HCT116 (cell line): ENCODE measurements around the gene R3HDM4. TPM values are rescaled to one million over a fixed set of nuclear protein-coding genes. Genes with fewer than 3 reads are reported as not detected.

Experiments used
- ATAC-seq: fragments of 200-7000 bp; cut with Tn5 transposase; 2 replicates; pipeline ENCODE4 v1.9.1; 2020; ENCODE audit warnings: mild to moderate bottlenecking, moderate library complexity
- BruUV-seq: library from RNA; stranded (reverse); fragments of 400-500 nt; replicated peaks from 2 replicates; lab custom pipeline; 2021; lab: Mats Ljungman, UMichigan
- CTCF ChIA-PET: fragments of 300-600 bp; sonication (Branson Sonifier 250); formaldehyde crosslinking; loops from one replicate; lab custom pipeline; 2021; ENCODE audit warnings: antibody characterized with exemption; lab: Charles Lee
- POLR2A ChIA-PET: fragments of 300-600, 350-600 bp; sonication (Branson Sonifier 250); formaldehyde crosslinking; loops from one replicate; lab custom pipeline; 2021; ENCODE audit warnings: antibody characterized with exemption; lab: Charles Lee
- RAD21 ChIA-PET, 2 experiments: fragments of 300-600 bp; sonication (Branson Sonifier 250); formaldehyde crosslinking; loops; one replicate each; lab custom pipeline; 2023; ENCODE audit warnings: low total read pairs in 2 of 2; ENCODE audit not compliant: uncharacterized antibody in 2 of 2, unreplicated experiment in 2 of 2, low non-redundant PET in 1 of 2; lab: Charles Lee
- DNase-seq: peaks from one replicate; pipeline ENCODE4 v3.0.0-alpha.2; 2010; ENCODE audit warnings: low read depth, low spot score
- H2AFZ ChIP-seq: fragments of 200-600 bp; shearing (Covaris generic), sonication (generic); 2 replicates; pipeline ENCODE4 v1.6.1; 2017; ENCODE audit warnings: low read depth, mixed run types, mixed read lengths, antibody characterized with exemption, low read length; ENCODE audit not compliant: poor library complexity, severe bottlenecking
- H3K27ac ChIP-seq: 2 replicates; pipeline ENCODE4 v1.5.1; 2012; ENCODE audit warnings: low read depth, low read length
- H3K27me3 ChIP-seq: fragments of 200-600 bp; sonication (generic); 2 replicates; pipeline ENCODE4 v1.6.1; 2016; ENCODE audit warnings: mixed run types, low read length, mixed read lengths; ENCODE audit not compliant: insufficient read depth
- H3K36me3 ChIP-seq, 2 experiments: fragments of 200-500 bp in 1 of 2; fragments of 200-600 bp in 1 of 2; sonication (Bioruptor generic) in 1 of 2; sonication (generic) in 1 of 2; 2 replicates each; pipeline versions ENCODE4 v1.5.1 to v1.6.1; 2014 to 2016; ENCODE audit warnings: low read length in 2 of 2, inconsistent platforms in 1 of 2, mixed read lengths in 1 of 2, mixed run types in 1 of 2; ENCODE audit not compliant: insufficient read depth in 2 of 2, control insufficient read depth in 1 of 2
- H3K4me1 ChIP-seq, 2 experiments: fragments of 200-600 bp in 1 of 2; sonication (generic) in 1 of 2; 2 replicates each; pipeline versions ENCODE4 v1.5.1 to v1.6.1; 2012 to 2017; ENCODE audit warnings: low read length in 2 of 2, inconsistent platforms in 1 of 2, mild to moderate bottlenecking in 1 of 2, mixed read lengths in 1 of 2, mixed run types in 1 of 2, moderate library complexity in 1 of 2; ENCODE audit not compliant: insufficient read depth in 2 of 2, control insufficient read depth in 1 of 2
- H3K4me2 ChIP-seq: fragments of 200-600 bp; sonication (generic); 2 replicates; pipeline ENCODE4 v1.6.1; 2017; ENCODE audit warnings: mixed run types, low read length, mixed read lengths
- H3K4me3 ChIP-seq, 2 experiments: fragments of 200-600 bp in 1 of 2; sonication (generic) in 1 of 2; replicated peaks in 1 of 2; 2 replicates each; pipeline ENCODE4 v1.5.1; 2011 to 2016; ENCODE audit warnings: low read length in 2 of 2, control low read depth in 1 of 2, low read depth in 1 of 2, mild to moderate bottlenecking in 1 of 2, mixed read lengths in 1 of 2, mixed run types in 1 of 2
- H3K79me2 ChIP-seq: fragments of 200-600 bp; sonication (generic); 2 replicates; pipeline ENCODE4 v1.6.1; 2017; ENCODE audit warnings: mild to moderate bottlenecking, mixed run types, low read length, moderate library complexity, mixed read lengths; ENCODE audit not compliant: insufficient read depth
- H3K9ac ChIP-seq: fragments of 200-600 bp; sonication (generic); 2 replicates; pipeline ENCODE4 v1.6.1; 2016; ENCODE audit warnings: low read length, mixed read lengths
- H3K9me2 ChIP-seq: fragments of 200-600 bp; sonication (generic), shearing (Covaris generic); 2 replicates; pipeline ENCODE4 v1.6.1; 2017; ENCODE audit warnings: mixed run types, mild to moderate bottlenecking, moderate library complexity; ENCODE audit not compliant: insufficient read depth
- H3K9me3 ChIP-seq, 2 experiments: fragments of 200-500 bp in 1 of 2; fragments of 200-600 bp in 1 of 2; sonication (Bioruptor generic) in 1 of 2; sonication (generic) in 1 of 2; 2 replicates each; pipeline ENCODE4 v1.6.1; 2014 to 2017; ENCODE audit warnings: low read length in 2 of 2, mixed read lengths in 2 of 2, inconsistent platforms in 1 of 2, low read depth in 1 of 2, mild to moderate bottlenecking in 1 of 2, mixed run types in 1 of 2, moderate library complexity in 1 of 2; ENCODE audit not compliant: control insufficient read depth in 1 of 2, insufficient read depth in 1 of 2
- H4K20me1 ChIP-seq: fragments of 200-600 bp; sonication (generic), shearing (Covaris generic); 2 replicates; pipeline ENCODE4 v1.6.1; 2017; ENCODE audit warnings: mixed run types, mild to moderate bottlenecking, moderate library complexity; ENCODE audit not compliant: insufficient read depth
- CEBPB ChIP-seq: IDR thresholded peaks from 2 replicates; pipeline ENCODE4 v1.6.1; 2012; ENCODE audit warnings: low read depth
- EGR1 ChIP-seq: IDR thresholded peaks from 2 replicates; pipeline ENCODE4 v1.6.1; 2012; ENCODE audit warnings: low read depth
- EZH2 ChIP-seq: fragments of 200-600 bp; sonication (generic); IDR thresholded peaks from 2 replicates; pipeline ENCODE4 v1.6.1; 2017; ENCODE audit warnings: antibody characterized with exemption, mixed run types
- EZH2phosphoT487 ChIP-seq: fragments of 200-600 bp; IDR thresholded peaks from 2 replicates; pipeline ENCODE4 v1.6.1; 2018; ENCODE audit warnings: antibody characterized with exemption, borderline replicate concordance
- FOSL1 ChIP-seq: IDR thresholded peaks from 2 replicates; pipeline ENCODE4 v1.6.1; 2012; ENCODE audit warnings: low read depth
- JUND ChIP-seq: IDR thresholded peaks from 2 replicates; pipeline ENCODE4 v1.6.1; 2012
- MAX ChIP-seq: IDR thresholded peaks from 2 replicates; pipeline ENCODE4 v1.6.1; 2012
- RAD21 ChIP-seq: IDR thresholded peaks from 2 replicates; pipeline ENCODE4 v1.6.1; 2012; ENCODE audit warnings: low read depth, mild to moderate bottlenecking
- SP1 ChIP-seq: IDR thresholded peaks from 2 replicates; pipeline ENCODE4 v1.6.1; 2012; ENCODE audit warnings: low read depth
- SRF ChIP-seq: IDR thresholded peaks from 2 replicates; pipeline ENCODE4 v1.6.1; 2012; ENCODE audit warnings: low read depth
- TCF7L2 ChIP-seq: IDR thresholded peaks from 2 replicates; pipeline ENCODE4 v1.7.0; 2011; ENCODE audit warnings: borderline replicate concordance, inconsistent platforms; ENCODE audit not compliant: insufficient read depth, insufficient read length; ENCODE audit errors: extremely low read depth
- YY1 ChIP-seq: IDR thresholded peaks from 2 replicates; pipeline ENCODE4 v1.6.1; 2011; ENCODE audit warnings: low read length, low read depth, moderate library complexity, mild to moderate bottlenecking; ENCODE audit not compliant: insufficient replicate concordance; ENCODE audit errors: extremely low read depth
- ZFX ChIP-seq: fragments of 450-650 bp; IDR thresholded peaks from 2 replicates; pipeline ENCODE4 v1.6.1; 2017
- ZNF274 ChIP-seq: fragments of 200-500 bp; sonication (Bioruptor generic); IDR thresholded peaks from 2 replicates; pipeline ENCODE4 v1.6.1; 2014; ENCODE audit warnings: mild to moderate bottlenecking, low read depth, low read length, inconsistent platforms
- intact Hi-C: fragments of 100-400 bp; cut with micrococcal nuclease; formaldehyde crosslinking; loops from 2 replicates; pipeline ENCODE4 v1.10.0; 2022
- total RNA-seq: library from RNA; stranded (reverse); gene quantifications from one replicate; pipeline ENCODE4 v1.2.1, GENCODE V29; 2021; ENCODE audit not compliant: unreplicated experiment

R3HDM4 gene
- total RNA-seq, 1 experiment from 2014 or later: 92.3 TPM

GRCh38 chr19:863315-863620 lies 49.8 kb downstream of the R3HDM4 start:
- H4K20me1 ChIP-seq: no peaks in the 10 kb centered on the region
- no peak overlapping the region; the same call in 1 of the 2 replicates for H3K27ac ChIP-seq
- no TSS peak for BruUV-seq
- intact Hi-C loops: no loop called here
- no peak overlapping the region for H3K9ac ChIP-seq
- TF ChIP-seq EZH2: no peak
- TF ChIP-seq SP1: no peak
- no peak for TF ChIP-seq YY1
- TF ChIP-seq SRF: no peak
- no peak for TF ChIP-seq FOSL1
- no peak for TF ChIP-seq RAD21
- no peak for TF ChIP-seq EZH2phosphoT487
- TF ChIP-seq CEBPB: no peak
- no peak for TF ChIP-seq TCF7L2
- TF ChIP-seq JUND: no peak
- ChIA-PET POLR2A (interaction anchor here (0.7 kb wide), 1 partner anchor 121 kb away, joined by 3 read pairs; the partner anchor contains the start of gene WDR18), RAD21 (no interaction called here), CTCF (no interaction called here)
- H3K79me2 ChIP-seq: no peaks in the 10 kb centered on the region
- H3K4me1 ChIP-seq: peaks cover 14 to 32% of the 10 kb centered on the region in 2 experiments
- H3K27me3 ChIP-seq: no peaks in the 10 kb centered on the region
- H3K9me3 ChIP-seq: no peaks in the 10 kb centered on the region
- DNase-seq (no peak), ATAC-seq (no peak)
- no peak overlapping the region for H3K4me3 ChIP-seq
- no peak overlapping the region for H3K4me2 ChIP-seq
- H3K36me3 ChIP-seq: no peaks in the 10 kb centered on the region; a peak in 1 of 4 replicates
- H2AFZ ChIP-seq: no peak overlapping the region
- H3K9me2 ChIP-seq: no peaks in the 10 kb centered on the region

- H3K27ac ChIP-seq: peak overlapping the region; percentile 26; the same call in 1 of the 2 replicates
- H3K4me2 ChIP-seq: peak overlapping the region; percentile 28; the same call in 1 of the 2 replicates
- RAD21 ChIA-PET: no interaction called here
- no TSS peak for BruUV-seq
- H3K9me3 ChIP-seq: no peaks in the 10 kb centered on the region
- POLR2A ChIA-PET: interaction anchor here (0.7 kb wide), 1 partner anchor 122 kb away, joined by 3 read pairs; the partner anchor contains the start of gene WDR18
- no peaks in the 10 kb centered on the region for H3K79me2 ChIP-seq
- H4K20me1 ChIP-seq: no peaks in the 10 kb centered on the region
- H3K9ac ChIP-seq: no peak overlapping the region
- H3K36me3 ChIP-seq: no peaks in the 10 kb centered on the region; a peak in 1 of 4 replicates
- ATAC-seq (peak; percentile 12), DNase-seq (no peak)
- no peak for TF ChIP-seq SRF
- TF ChIP-seq MAX: no peak
- TF ChIP-seq EZH2phosphoT487: no peak
- no peak for TF ChIP-seq SP1
- TF ChIP-seq JUND: no peak
- no peak for TF ChIP-seq ZFX
- no peak for TF ChIP-seq ZNF274
- TF ChIP-seq EGR1: no peak
- TF ChIP-seq YY1: no peak
- no peak for TF ChIP-seq FOSL1
- H2AFZ ChIP-seq: no peak overlapping the region
- intact Hi-C loops: no loop called here
- CTCF ChIA-PET: no interaction called here
- peaks cover 14 to 32% of the 10 kb centered on the region in 2 experiments for H3K4me1 ChIP-seq
- H3K9me2 ChIP-seq: no peaks in the 10 kb centered on the region
- no peaks in the 10 kb centered on the region for H3K27me3 ChIP-seq
- no peak overlapping the region for H3K4me3 ChIP-seq
Measured at GRCh38 chr19:862581-863314, 50.3 kb downstream of the R3HDM4 start.
